Activated T-cell treated with anti-CD3 and anti-CD28 coated beads, Interleukin-2, amount 50 U/mL, for 48 hours (primary cell): Measurements from ENCODE around the gene ALKBH8.
A peak's percentile ranks its signal among the peaks of the same experiment; 100 is the strongest.
"Not testable (repeated sequence)": the region's sequence is repeated elsewhere in the genome, so short reads cannot be mapped to it uniquely, and the experiment has no call there.

Experiments used
- DNase-seq, 2 experiments: peaks; one replicate each; pipeline ENCODE4 v3.0.0-alpha.2; 2020

Gene ALKBH8

DNA sequence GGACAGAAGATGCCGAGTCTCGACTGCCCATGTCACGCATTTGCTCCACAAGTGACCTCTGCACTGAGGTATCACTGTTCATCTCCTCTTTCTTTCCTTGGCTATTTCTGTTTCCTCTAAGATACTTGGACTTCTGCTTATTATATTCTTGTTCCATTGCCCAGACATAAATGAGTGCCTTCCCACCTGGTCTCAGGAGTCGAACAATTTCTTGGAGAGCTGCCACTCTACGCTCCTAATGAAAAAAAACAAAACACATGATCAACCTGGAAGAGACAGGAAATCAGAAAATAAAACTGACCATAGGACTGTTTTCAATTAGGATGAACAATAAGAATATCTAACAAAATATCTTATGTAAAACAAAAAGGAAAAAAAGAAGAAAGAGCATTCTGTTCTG, 60.6 kb downstream of the ALKBH8 start:
- DNase-seq: no peak

DNA sequence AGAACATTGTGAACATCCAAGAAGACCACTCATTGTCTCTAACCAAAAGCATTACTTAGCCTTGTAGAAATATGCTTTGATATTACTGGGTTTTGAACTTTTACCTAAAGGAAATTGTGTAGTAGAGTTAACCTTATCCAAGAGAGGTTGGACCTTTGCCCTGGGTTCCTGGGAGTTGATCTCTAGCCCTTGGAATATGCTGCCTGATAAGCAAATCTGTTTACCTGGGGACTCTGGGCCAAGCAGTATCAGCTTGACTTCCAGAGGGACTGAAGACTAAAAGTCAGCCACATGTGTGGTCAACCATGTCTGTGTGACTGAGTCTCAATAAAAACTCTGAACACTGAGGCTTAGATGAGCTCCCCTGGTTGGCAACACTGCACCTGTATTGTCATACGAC, 63.8 kb downstream of the ALKBH8 start:
- no peak for DNase-seq

DNA sequence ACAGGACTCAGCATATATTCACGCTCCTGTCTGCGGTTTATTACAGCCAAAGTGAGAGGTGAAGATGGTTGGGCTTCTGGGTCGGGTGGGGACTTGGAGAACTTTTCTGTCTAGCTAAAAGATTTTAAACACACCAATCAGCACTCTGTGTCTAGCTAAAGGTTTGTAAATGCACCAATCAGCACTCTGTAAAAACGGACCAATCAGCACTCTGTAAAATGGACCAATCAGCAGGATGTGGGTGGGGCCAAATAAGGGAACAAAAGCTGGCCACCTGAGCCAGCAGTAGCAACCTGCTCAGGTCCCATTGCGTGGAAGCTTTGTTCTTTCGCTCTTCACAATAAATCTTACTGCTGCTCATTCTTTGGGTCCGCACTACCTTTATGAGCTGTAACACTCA, 68.2 kb downstream of the ALKBH8 start:
- not testable (repeated sequence) for DNase-seq

DNA sequence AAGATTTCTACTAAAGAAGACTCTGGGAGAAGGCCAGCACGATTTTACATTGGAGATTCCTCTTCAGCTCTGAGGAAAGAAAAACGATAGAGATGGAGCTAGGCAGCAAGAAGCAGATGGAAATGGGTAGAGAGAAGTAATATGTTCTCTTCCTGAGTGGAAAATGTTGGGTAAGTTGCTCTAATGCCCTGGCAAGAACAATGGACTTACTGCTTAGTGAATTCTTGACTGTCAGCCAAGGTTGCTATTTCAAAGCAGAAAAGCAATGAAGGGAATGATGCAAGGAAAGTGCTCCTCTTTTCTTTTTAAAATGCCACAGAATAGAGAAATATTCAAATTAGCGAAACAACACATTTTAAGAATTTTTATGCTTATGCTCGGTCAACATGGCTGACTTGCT, 69.5 kb downstream of the ALKBH8 start:
- DNase-seq: no peak

DNA sequence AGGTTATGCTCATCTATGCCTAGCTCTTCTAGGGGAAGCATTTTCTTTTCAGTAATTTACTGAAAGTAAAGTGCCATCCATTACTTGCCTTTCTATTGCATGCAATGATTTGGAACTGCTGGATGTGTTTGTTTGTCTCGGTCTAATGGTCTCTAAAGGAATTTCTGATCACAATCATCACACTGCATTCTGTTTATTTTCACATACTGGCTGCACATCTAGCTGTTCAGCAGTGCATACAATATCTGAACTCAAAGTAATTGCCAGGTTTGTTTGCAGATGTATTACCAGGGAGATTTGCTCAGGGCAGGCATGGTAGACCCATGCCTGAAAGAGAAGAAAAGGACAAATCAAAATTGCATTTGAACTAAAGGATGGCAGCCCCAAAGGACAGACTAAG, 71.5 kb downstream of the ALKBH8 start:
- no peak for DNase-seq

DNA sequence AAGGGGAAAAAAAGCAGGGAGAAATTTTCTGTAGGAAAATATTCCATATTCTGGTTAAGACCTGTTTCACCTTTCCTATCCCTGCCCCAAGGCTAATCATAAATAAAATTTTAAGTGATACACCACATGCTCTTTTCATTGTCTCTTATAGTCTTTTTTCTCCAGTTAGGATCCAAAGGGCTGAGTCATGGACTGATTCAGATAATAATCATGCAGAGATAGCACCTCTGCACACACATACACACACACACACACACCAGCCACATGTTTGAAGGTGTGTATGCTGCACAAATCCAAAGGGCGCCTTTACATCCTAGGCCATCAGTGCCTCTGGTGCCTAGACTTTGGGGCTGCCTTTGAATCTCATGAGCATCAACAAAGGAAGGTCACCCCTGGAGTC, 72.4 kb downstream of the ALKBH8 start:
- DNase-seq: no peak

DNA sequence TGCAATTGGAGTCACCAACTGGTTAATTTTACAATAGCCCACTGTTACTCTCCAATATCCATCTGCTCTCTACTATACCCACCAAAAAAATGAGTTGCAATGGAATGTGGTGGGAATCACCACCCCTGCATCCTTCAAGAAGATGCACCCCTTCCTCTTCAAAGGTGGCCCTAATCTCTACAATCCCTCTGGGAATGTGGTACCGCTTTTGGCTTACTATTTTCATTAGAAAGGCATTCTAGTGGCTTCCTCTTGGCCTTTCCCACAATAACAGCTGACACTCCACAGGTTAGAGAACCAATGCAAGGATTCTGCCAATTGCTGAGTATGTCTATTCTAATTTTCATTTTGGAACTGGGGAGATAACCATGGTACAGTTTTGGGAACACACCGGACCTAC, 74.7 kb downstream of the ALKBH8 start:
- DNase-seq: no peak

DNA sequence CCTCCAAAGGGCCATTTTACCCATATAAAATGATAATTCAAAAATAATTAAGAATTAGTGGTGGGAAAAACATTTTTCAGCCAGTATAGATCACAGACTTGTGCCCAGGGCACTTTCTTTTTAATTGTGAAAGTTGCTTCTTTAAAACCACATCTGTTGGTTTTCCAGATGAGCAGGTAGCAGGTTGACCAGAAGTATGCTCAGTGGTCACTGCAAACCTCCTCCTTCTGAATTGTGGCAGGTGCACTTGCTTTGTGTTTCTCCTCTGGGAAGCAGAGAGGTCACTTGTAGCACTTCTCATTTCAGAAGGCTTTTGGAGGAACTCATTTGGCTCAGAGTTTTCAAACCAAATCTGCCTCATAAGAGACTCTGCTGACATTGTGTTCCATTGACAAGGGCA, 83.3 kb downstream of the ALKBH8 start:
- no peak for DNase-seq

DNA sequence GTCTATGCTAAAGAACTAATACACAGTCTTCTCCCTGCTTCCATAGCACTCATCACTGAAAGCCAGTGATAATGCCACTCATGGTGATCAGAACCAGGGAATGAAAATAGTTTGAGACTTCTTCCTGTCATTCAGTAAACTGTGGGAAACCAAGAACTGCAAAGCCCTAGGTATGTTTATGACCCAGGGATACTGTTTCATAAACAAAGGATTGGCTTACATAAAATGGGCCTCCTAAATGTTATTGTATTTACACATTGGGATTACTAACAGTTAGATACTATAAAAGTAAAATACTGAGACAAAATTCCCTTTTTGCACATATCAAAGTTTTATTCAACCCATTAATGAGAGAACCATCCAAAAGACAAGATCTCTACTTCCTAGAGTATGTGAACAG, 86.6 kb downstream of the ALKBH8 start:
- no peak for DNase-seq

DNA sequence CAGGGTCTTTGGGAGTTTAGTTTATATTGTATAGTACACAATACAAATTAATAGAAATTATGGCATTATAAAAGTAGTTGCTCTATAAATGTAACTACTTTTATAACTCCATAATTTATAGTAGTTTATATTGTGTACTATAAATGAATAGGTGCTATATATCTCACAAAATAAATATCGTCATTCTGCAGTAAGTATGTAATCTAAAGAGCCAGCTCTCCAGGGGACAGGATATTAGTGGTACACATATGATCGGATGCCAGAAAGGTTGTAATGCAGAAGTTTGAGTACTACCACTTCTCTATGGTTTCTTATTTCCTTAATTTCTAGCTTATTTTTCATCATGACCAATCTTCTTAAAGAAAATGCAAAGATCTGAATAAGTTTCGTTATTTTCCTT, 87.7 kb downstream of the ALKBH8 start:
- no peak for DNase-seq

DNA sequence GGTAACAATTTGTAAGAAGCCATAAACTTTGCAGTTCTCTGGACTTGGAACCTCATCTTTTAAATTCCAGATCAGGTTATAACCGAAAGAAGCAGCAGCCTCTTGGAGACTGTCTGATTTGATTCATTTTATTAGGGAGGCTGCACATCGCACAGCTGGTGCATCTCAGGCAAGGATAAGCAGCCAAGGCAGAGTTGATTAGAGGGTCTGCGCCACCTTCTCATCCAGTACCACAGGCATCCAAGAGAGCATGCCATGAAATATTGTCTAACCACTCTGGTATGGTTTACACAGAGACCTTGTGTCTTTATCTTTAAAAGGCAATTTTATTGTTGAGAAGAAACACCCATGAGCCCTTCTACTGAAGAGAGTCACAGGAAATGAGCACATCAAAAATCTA, 91.7 kb downstream of the ALKBH8 start:
- no peak for DNase-seq

DNA sequence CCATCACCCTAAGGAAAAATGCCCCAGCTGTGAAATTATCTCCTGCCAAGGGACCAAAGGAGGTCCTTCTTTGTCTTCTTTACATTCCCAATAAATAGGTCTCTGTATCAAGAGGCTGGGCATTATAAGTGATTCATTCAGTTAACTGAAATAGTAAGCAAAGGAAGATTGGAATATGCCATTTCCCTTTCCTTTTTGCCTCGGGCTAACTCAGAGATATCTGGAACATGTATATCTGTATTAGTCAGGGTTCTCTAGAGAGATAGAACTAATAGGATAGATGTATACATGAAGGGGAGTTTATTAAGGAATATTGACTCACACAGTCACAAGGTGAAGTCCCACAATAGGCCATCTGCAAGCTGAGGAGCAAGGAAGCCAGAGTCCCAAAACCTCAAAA, 92.6 kb downstream of the ALKBH8 start:
- DNase-seq: no peak

DNA sequence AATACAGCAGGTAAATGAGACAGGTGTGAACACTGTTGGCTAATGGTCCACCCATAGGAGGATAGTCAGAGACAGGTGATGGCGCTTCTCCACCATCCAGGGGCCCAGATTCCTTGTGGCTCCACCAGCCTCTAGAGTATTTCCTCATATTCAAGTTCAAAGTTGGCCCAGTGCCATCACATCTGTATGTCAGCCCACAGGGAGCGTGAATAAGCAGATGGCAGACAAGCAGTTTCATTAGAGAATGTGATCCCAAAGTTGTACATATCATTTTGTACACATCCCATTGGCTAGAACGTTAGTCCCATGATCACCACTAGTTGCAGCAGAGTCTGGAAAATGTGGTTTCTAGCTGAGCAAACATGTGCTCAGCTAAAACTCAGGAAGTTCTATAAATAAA, 96.9 kb downstream of the ALKBH8 start:
- no peak for DNase-seq

DNA sequence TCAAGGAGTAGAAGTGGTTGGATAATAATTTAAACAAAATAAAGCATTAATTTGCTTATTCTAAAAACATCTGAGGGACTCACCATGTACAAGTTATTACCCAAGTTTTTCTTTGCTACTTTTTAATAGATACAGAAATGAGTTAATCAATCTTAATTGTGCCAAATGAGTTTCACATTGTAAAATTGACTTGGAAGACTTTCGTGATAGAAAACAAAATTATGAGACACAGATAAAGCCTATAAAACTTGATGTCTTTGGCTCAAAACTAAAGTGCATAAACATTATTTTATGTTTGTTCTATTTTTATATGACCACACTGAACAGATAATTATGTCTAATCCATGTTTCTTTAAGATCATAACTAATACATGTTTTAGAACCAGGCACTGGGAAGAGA, 97.8 kb downstream of the ALKBH8 start:
- no peak for DNase-seq

DNA sequence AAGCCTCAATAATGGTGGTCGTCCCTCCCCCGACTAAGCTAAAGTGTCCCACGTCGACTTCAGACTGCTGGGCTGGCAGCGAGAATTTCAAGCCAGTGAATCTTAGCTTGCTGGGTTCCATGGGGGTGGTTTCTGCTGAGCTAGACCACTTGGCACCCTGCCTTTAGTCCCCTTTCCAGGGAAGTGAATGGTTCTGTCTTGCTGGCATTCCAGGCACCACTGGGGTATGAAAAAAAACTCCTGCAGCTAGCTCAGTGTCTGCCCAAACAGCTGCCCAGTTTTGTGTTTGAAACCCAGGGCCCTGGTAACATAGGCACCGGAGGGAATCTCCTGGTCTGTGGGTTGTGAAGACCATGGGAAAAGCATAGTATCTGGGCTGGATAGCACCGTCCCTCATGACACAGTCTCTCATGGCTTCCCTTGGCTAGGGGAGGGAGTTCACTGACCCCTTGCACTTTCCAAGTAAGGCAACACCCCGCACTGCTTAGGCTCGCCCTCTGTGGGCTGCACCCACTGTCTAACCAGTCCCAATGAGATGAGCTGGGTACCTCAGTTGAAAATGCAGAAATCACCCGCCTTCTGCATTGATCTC, 99.2 kb downstream of the ALKBH8 start:
- DNase-seq: not testable (repeated sequence)

DNA sequence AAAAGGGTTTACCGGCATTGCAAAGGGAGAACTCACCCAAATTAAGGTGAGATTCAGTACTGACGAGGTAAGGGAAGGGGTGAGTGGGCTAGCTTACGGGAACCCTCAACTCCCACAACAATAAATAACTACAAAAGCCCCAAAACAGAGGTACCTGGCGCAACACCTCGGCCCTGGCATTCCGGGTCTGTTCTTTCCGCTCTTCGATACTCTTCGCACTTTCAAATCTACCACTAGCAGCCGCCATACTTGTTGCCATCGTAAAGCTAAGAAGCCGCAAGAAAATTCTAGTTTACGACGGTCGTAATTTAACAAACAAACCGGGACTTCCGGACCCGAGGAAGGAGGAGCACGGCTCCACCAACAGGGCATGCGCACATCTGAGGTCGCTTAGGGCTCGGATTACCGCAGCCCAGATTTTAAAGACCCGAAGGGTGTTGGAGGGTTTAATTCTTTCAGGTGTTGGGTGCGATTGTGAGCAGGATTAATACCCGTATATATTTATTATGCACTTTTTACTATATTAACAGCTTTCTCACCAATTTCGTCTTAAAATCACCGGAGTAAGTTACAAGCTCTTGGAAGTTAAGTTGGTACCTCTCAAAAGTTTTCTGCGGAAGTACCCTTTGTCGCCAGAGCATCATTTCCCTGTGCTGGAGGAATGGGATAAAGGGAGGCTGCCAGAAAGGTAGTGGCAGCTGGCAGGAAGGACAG, 107.8 kb downstream of the ALKBH8 start, which contains the start of gene CWF19L2:
Gene CWF19L2, minus strand, starts transcription at position 268 of the 714 bp plus-strand sequence. Its CDS starts 9 bp downstream, at position 259.
- peak; percentile 82 to 86 for DNase-seq

DNA sequence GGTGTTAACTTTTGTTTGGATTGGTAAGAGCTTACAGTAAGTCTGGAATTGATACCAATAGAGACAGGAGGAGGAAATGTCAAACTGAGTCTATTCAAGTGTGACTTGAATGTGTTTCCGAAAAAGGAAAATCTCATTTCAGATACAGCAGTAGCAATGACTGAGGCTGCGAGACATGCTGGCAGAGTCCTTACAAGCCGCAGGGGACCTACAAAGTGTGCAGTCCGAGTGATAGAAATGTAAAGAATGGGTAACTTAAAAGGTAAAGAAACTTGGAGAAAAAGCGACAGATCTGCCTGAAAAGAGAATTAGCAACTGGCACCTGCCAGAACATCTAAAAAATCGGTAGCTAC, 108.4 kb downstream of the ALKBH8 start:
- no peak for DNase-seq

DNA sequence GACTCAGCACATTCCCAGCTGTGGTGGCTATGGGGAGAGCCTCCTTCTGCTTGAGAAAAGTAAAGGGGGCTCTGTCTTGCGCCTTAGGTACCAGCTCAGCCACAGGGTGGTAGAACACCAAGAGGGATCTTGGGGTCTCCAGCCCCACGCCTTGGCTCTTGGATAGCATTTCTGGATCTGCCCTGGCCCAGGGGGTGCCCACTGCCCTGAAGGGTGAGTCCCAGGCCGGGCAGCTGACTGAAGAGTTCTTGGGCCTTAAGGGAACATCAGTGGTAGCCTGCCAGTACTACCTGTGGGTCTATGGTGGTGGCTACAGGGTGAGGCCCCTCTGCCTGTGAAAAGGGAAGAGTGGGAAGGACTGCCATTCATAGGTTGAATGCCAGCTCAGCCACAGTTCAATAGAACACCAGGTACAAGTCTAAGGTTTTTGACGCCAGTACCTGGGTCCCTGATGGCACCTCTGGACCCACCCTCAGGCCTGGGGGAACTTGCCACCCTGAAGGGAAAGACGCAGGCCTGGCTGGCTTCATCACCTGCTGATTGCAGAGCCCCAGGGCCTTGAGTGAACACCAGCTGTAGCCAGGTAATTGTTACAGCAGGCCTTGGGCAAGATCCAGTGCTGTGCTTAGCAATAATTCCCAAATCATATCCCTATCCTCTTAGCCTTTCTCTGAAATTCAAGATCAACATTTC, 111.8 kb downstream of the ALKBH8 start:
- no peak for DNase-seq
